LNCaP clone FGC (cell line): Measurements from ENCODE around the gene PALLD.

ENCODE experiments used
- DNase-seq: peaks from one replicate; pipeline ENCODE4 v3.0.0-alpha.2; 2011; ENCODE audit warnings: low read depth
- H3K4me3 ChIP-seq: 2 replicates; pipeline ENCODE4 v1.5.1; 2011; ENCODE audit warnings: mild to moderate bottlenecking, low read depth, low read length, control low read depth
- TF ChIP-seq, protein P1 (sequence below): IDR thresholded peaks from 2 replicates; pipeline ENCODE4 v1.5.1; 2012; ENCODE audit warnings: mild to moderate bottlenecking; ENCODE audit not compliant: control insufficient read depth, insufficient read depth; ENCODE audit errors: extremely low read depth

Gene PALLD

DNA sequence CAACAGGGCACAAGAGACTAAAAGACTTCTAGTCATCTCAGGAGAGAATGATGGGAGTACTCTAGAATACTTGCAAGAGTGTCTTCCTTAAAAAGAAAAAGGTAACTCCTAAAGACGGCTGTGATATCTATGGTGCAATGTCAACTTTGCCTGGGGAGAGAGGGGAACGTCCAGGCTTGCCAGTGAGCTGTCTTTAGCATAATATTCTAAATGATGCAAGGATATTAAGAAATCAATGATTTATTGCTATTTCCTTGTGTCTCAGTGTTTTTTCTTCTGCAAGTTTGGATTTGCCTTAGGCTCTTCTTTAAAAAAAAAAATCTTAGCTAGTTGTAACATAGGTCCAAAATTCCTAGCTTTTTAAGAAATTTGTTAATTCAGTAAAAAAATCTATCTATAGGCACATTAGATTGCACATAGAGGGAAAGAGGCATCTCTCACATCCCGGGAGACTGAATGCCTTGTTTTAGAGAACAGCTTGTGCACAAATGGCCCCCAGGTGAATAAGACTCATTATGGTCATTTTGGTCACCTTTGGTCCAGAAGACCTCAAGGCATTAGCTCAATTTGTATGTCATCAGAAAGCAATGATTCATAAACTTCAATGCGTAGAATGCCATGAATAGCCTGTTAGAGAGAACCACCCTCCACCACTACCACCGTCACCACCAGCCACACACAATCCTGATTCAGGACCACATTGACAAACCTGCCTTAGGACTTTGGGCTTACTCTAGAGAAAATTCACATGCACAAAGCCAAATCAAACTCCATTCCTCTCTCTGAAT, 104.1 kb downstream of the PALLD start:
- TF ChIP-seq, protein P1, sequence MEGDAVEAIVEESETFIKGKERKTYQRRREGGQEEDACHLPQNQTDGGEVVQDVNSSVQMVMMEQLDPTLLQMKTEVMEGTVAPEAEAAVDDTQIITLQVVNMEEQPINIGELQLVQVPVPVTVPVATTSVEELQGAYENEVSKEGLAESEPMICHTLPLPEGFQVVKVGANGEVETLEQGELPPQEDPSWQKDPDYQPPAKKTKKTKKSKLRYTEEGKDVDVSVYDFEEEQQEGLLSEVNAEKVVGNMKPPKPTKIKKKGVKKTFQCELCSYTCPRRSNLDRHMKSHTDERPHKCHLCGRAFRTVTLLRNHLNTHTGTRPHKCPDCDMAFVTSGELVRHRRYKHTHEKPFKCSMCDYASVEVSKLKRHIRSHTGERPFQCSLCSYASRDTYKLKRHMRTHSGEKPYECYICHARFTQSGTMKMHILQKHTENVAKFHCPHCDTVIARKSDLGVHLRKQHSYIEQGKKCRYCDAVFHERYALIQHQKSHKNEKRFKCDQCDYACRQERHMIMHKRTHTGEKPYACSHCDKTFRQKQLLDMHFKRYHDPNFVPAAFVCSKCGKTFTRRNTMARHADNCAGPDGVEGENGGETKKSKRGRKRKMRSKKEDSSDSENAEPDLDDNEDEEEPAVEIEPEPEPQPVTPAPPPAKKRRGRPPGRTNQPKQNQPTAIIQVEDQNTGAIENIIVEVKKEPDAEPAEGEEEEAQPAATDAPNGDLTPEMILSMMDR, result no peak
- no peak overlapping the region for H3K4me3 ChIP-seq
- no peak for DNase-seq

DNA sequence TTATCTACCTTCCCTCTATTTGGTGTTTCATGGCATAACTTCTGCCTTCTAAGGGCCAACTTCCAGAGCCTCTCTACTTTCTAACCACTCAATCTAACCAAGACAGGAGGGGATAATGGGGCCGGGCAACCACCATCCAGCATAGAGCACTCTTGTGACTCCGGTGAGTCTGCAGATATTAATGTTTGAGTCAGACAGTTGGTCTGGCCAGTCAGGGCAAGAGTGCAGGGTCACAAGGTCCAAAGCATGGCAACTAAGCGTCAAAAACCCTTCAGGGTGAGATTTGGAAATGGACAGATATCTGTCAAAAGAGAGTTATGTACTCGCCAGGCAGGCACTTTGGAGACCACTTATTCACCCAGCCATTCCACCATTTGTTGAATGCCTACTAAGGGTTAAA, 105.0 kb downstream of the PALLD start:
- TF ChIP-seq, protein P1, result no peak
- DNase-seq, result no peak
- H3K4me3 ChIP-seq, result no peak overlapping the region

DNA sequence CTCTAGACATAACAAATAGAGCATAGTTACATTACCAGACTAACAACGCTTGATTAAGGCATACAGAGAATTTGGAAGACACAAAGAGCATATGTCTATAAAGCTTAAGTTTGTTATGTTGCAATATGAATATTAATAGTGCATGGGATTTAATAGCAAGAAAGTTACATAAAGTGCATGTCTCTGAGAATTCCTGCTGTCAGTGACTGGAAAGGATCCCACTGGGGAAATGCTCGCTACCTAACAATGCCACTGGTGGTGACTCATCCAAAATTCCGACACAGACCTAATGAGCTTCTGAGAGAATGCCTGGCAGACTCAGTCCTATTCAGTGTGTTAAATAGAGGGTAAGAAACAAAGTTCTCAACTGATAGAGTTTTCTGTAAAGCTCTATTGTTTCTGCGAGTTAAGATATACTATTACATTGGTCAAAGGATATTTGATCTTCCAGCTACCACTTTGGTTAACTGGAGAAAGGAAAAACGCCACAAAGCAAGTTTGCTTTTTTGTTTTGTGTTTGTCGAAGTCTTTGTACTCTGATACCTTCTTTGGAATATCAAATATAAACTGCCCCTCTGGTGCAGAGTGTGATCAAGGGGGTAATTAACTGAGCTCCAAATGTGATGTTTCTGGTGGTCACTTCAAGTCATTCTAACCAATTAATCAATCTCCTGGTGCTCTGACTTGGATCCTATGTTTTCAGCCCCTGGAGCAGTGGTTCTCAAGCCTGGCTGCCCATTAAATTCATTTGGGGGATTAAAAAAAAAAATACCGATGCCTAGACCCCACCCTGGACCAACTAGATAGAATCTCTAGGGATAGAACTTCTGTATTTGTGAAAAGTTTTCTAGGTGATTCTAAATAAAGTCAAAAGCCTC, 107.9 kb downstream of the PALLD start:
- TF ChIP-seq, protein P1, result no peak
- no peak overlapping the region for H3K4me3 ChIP-seq
- no peak for DNase-seq

DNA sequence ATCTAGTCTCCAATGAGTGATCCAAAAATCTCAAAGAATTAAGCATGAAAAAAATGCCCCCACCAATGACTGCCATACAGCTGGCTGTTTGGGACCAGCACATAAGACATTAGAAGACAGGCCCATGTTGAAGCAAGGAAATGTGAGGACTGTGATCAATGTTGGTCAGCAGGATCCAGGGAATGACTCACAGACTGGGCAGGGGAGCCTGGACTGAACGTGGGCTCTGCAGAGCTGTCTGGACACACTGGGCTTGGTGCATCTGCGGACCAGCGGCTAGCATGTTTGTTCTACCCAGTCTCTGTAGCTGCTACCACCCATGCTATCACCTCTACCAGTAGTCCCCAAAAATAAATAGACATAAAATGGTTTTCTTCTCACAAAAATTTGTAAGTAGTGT, 108.6 kb downstream of the PALLD start:
- no peak overlapping the region for H3K4me3 ChIP-seq
- DNase-seq, result no peak
- TF ChIP-seq, protein P1, result no peak

DNA sequence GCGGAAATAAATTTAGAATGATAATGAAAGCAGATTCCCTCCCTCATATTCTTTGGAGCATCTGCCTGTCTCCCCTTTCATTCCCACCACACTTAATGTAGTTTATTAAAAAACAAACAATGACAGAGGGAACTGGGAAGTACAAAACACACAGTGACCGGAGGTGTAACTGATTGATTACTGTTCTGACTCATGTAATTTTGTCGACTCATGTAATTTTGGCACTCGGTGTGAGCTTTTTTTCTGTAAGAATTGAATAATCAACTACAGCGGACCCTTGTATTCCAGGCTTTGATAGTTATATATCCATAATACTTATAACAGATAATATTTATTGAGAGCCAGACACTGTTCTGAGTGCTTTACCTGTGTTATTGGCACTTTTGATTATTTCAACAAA, 110.4 kb downstream of the PALLD start:
- DNase-seq, result no peak
- TF ChIP-seq, protein P1, result no peak
- no peak overlapping the region for H3K4me3 ChIP-seq

DNA sequence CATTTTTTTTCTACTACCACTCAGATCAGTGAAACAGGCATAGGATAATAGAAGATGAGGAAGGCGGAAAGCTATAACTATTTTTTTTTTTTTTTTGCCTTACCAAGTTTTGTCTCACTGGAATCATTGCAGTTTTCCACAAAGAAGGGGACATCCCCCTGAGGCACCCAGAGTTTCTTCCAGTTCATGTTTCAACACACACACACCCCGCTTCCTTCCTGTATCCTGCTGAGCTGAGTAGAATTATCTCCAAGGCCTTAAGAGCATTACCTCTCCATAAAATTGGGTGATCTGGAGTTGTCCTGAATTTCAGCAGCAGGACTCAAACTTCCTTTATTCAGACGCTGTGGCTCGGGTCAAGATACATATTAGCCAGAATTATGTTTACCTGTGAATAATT, 111.9 kb downstream of the PALLD start:
- DNase-seq, result no peak
- TF ChIP-seq, protein P1, result no peak
- H3K4me3 ChIP-seq, result no peak overlapping the region
